GM19035 (cell line): ENCODE data around the gene RAG1.
"Not testable (repeated sequence)": the region's sequence is repeated elsewhere in the genome, so short reads cannot be mapped to it uniquely, and the experiment has no call there.

Experiments used
- ATAC-seq: cut with Tn5 transposase; IDR thresholded peaks from one replicate; pipeline ENCODE4 v1.9.1; 2021; ENCODE audit not compliant: unreplicated experiment

The RAG1 gene

DNA sequence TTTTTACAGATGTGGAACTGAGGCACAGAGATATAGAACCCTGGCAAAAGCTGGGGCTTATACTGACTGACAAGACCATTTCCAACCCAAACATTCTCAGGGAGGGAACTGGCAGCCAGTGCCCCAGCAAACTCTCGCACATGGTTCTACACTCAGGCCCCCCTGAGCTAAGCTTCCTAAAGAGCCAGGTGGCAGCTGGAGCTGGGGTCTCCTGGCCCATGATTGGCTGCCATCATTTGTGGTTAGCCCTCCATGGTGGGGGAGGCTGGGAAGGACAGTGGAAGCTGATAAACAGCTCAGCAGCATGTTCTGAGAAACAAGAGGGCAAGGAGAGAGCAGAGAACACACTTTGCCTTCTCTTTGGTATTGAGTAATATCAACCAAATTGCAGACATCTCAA, at the start of gene RAG1:
Gene RAG1 (plus strand): TSS at position 314 of the 400 bp plus-strand sequence. CDS start 5,298 bp downstream, outside the sequence.
- ATAC-seq = no peak

DNA sequence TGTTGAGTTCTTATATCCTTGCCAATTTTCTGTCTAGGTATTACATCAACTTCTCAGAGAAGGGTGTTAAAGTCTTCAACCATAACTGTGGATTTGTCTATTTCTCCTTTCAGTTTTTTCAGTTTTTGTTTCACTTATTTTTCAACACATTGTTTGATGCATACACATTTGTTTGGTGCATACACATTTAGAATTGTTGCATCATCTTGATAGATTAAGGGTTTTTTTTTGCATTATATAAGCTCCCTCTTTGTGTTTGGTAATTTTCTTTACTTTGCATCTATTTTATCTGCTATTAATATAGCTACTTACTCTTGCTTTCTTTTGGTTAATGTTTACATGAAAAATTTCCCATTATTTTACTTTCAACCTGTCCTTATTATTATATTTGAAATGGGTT, 37.0 kb upstream of the RAG1 start:
- ATAC-seq = no peak

DNA sequence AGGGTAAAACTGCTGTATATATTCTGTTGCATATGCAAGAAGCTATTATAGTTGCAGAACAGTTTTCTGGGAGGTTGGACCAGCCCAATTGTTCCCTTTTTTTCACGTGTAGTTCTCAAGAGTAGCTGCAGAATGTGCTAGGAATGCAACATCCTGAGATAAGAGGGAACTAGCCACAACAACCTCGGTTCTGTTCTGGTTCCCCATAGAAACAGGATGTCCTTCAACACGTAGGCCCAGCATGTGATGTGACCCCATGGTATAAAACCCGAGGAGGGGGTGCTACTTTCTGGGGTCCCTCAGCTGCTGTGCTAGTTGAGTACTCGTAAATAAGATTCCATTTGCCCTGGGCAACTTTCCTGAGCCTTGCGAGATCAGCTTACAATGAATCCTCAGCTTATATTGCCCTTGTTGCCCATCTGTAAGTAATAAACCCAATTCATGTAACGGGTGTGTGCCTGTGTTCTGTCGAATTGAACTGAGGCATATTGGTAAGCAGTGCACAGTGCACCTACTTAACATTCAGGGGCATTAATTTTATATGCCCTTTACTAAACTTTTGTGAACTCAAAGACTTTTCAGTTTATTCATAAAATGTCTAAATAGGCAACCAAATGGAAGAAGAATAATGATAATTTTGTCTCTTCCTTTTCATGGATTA, 34.7 kb upstream of the RAG1 start:
- no peak for ATAC-seq

DNA sequence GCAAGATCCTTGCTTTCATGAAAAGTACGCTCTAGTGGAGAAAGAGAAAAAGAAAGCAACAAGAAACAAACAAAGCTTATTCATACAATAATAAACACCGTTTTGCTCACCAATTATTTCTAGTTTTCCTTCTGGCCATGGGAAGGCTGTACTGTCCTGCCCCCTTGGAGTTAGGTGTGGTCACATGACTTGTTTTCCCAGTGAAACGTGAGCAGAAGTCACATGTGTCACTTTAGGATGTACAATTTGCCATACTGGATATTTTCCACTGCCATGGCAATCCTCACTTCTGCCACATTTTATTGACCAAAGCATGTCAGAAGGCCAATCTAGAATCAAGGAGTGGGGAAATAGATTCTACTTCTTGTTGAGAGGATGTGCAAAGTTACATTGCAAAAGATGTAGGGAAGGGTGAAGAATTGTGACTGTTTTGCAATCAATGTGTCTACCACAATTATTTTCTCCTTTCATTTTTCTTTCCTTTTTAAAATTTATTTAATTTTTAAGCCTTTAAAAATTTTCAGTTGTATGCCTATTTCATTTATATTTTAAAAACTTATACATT, 33.4 kb upstream of the RAG1 start:
- ATAC-seq = no peak

DNA sequence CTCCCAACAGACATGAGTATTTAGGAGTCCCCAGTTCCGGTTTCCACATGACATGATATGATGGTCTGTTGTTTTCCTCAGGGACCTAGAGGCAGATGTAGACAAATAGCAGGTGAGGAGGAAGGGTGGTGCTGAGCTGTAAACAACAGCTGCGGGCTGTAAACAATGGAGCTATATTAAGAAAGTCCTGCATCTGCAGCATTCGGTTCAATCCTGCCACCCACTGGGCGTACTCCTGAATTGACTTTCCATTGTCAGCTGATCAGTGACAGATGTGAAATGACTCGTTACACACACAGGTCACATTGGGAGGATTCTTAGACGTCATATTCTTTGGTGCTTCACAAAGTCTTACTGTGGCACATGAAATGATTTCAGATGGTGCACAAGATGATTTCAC, 26.8 kb upstream of the RAG1 start:
- peak; percentile 98 for ATAC-seq

DNA sequence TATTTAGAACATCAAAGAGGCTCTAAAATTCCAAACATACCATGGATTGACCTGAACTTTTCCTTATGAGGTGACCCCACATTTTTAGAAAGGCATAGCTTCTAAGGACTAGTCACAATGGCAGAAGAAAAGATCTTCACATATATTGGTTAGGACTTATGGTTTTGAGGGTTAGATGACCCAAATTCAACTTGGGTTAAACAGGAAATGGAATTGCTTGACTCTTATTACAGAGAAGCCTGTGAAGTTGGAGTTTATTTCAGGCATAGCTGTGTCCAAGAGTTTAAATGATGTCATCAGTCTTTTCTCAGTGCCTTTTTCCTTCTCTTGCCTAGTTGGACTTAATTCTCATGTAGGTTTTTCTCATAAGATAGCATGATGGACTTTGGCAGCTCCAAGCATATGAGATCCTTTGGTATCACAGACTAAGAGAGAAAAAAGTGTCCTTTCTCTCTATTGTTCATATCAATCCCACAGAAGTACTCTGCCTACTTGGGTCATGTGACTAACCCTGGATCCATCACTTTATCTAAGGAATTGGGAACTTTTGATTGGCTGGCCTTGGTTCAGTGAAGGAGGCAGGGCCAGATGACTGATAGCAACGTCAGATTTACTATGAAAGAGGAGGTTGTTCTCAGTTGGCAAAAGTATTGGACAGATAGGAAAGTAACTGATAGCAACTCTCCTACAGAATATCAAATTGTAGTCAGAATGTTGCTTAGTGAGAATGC, 17.3 kb upstream of the RAG1 start:
- no peak for ATAC-seq

DNA sequence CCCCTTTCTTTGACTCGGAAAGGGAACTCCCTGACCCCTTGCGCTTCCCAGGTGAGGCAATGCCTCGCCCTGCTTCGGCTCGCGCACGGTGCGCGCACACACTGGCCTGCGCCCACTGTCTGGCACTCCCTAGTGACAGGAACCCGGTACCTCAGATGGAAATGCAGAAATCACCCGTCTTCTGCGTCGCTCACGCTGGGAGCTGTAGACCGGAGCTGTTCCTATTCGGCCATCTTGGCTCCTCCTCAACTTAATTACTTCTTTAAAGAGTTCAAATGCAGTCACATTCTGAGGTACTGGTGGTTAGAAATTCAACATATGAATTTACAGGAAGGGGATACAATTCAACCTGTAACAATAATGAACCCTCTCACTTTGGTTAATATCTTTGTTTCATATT, 10.4 kb upstream of the RAG1 start:
- ATAC-seq = not testable (repeated sequence)

DNA sequence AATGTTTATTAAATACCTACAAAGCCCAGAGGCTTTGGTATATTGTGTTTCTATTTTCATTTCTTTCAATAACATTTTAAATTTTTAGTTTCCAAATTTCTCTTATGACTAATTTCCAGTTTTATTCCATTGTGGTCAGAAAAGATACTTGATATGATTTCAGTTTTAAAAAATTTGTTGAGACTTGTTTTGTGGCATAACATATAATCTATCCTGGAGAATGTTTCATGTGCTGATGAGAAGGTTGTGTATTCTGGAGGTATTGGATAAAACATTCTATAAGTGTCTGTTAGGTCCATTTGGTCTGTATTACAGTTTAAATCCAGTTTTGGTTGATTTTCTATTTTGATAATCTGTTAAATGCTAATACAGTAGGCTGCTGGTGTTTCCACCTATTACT, 9.8 kb upstream of the RAG1 start:
- ATAC-seq = no peak

DNA sequence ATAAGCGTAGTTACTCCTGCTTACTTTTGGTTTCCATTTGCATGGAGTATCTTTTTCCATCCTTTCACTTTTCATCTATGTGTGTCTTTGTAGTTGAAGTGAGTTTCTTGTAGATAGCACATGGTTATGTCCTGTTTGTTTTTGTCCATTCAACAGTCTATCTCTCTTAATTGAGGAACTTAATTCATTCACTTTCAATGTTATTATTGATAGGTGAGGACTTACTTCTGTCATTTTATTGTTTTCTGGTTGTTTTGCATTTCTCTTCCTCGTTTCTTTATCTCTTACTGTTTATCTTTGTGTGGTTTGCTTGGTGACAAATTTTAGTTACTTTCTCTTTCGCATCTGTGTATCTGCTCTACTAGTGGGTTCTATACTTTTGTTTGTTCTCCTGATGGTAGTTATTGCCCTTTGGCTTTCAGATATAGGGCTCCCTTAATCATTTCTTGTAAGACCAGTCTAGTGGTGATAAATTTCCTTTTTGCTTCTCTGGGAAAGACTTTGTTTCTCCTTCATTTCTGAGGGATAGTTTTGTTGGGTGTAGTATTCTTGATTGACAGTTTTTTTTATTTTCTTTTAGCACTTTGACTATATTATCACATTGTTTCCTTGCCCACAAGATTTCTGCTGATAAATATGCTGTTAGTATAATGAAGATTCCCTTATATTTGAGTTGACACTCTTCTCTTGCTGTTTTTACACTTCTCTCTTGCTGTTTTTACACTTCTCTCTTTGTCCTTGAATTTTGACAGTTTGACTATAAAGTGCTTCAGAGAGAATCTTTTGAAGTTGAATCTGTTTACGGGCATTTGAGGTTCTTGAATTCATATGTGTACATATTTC, 9.0 kb upstream of the RAG1 start:
- peak; percentile 91 for ATAC-seq

DNA sequence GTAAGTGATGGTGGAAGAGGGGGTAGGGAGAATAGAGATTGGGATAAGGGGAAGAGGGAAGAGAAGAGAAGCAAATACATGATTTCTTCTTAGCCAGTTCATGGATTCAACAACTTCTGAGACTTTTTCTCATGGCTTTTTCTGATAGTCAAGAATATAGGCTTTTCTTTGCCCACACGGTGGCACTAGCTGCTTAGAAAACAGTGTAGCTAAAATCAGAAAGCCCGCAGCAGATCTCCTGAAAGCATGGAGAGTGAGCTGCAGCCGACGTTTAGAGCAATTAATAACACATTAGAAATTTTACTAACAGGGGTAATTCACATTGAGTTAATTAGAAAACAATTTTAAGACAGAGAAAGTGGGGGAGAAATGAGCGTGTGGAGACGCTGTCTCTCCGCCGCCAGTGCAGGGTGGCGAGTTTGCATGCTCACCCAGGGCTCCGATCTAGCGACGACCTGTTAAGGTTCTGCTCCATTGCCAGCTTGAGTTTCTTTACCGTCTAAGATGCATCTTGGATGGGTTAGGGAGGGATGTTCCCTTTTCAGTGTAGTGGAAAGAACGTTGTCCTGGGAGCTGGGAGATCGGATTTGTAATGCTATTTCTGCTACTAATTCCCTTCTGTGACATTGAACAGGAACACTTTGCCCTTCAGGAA, 3.3 kb upstream of the RAG1 start:
- ATAC-seq = peak; percentile 69

DNA sequence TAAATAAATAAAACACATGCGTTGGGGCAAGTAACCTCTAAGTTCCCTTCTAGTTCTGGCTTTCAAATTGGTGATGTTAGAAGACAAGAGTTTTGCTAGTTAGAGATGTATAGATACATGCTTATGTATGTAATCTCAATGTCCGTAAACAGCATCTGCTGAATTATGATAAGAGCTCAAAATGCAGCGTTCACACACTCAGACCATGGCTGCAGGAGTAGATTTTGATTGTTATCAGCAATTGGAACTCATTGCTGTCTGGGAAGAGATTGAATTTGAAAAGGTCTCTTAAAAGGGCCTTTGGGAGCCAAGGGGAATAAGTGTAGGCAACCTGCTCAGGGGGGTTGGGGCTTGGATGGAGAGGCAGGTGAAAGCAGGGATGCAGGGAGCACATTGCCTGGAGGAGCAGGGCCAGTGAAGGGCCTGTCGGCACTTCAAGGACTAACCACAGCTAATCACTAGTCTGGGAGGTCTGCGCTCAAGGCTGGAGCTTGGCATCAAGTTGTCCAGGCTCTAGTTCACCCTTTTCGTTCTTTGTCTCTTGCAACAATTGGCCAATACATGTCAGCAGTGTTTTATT, 2.7 kb upstream of the RAG1 start:
- no peak for ATAC-seq

DNA sequence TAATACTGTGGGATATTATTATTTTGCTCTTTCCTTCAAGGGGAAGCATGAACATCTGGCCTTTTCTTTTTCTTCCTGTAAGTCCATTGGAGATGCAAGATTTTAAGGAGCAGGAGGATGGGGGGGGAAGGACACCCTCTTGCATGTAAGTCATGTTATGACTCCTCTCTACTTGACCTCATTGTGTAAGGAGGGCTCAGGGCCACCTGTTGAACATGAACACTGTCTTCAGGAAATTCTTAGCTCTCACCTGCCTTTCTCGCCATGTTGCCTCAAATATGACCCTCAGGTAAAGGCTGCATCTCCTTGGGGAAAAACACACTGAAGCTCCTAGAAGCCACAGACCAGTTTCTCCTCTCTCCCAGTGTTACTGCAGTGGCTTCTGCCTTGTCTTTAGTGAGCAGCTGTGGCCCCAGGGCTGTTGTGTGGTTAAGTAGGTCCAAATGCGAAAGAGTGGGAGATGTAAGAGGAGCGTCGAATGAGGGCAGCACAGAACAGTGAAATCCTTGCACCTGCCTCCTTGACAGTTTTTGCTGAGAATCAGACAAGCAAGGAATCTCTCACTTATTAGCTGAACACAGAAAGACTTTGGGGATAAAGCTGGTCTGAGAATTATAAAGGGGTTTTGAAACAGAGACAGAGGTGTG, 1.3 kb upstream of the RAG1 start:
- ATAC-seq = no peak

DNA sequence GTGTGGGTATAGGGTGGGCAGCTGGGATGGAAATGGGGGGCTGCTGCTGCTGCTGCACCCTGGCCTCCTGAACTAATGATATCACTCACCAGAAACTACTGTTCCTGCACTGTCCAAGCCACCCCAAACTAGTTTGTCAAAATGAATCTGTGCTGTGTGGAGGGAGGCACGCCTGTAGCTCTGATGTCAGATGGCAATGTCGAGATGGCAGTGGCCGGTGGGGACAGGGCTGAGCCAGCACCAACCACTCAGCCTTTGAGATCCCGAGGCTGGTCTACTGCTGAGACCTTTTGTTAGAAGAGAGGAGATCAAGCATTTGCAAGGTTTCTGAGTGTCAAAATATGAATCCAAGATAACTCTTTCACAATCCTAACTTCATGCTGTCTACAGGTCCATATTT, 1.3 kb downstream of the RAG1 start:
- no peak for ATAC-seq

DNA sequence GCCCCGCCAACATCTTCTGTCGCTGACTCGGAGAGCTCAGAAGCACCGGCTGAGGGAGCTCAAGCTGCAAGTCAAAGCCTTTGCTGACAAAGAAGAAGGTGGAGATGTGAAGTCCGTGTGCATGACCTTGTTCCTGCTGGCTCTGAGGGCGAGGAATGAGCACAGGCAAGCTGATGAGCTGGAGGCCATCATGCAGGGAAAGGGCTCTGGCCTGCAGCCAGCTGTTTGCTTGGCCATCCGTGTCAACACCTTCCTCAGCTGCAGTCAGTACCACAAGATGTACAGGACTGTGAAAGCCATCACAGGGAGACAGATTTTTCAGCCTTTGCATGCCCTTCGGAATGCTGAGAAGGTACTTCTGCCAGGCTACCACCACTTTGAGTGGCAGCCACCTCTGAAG, 6.7 kb downstream of the RAG1 start:
- no peak for ATAC-seq

DNA sequence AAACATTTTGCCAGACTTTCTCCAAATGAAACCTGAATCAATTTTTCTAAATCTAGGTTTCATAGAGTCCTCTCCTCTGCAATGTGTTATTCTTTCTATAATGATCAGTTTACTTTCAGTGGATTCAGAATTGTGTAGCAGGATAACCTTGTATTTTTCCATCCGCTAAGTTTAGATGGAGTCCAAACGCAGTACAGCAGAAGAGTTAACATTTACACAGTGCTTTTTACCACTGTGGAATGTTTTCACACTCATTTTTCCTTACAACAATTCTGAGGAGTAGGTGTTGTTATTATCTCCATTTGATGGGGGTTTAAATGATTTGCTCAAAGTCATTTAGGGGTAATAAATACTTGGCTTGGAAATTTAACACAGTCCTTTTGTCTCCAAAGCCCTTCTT, 9.6 kb downstream of the RAG1 start:
- ATAC-seq = no peak

DNA sequence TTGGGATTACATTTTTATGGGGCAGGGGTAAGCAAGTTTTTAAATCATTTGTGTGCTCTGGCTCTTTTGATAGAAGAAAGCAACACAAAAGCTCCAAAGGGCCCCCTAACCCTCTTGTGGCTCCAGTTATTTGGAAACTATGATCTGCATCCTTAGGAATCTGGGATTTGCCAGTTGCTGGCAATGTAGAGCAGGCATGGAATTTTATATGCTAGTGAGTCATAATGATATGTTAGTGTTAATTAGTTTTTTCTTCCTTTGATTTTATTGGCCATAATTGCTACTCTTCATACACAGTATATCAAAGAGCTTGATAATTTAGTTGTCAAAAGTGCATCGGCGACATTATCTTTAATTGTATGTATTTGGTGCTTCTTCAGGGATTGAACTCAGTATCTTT, 10.1 kb downstream of the RAG1 start:
- ATAC-seq = no peak

DNA sequence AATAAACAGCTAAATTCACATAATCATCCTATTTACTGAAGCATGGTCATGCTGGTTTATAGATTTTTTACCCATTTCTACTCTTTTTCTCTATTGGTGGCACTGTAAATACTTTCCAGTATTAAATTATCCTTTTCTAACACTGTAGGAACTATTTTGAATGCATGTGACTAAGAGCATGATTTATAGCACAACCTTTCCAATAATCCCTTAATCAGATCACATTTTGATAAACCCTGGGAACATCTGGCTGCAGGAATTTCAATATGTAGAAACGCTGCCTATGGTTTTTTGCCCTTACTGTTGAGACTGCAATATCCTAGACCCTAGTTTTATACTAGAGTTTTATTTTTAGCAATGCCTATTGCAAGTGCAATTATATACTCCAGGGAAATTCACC, 10.7 kb downstream of the RAG1 start:
- no peak for ATAC-seq

DNA sequence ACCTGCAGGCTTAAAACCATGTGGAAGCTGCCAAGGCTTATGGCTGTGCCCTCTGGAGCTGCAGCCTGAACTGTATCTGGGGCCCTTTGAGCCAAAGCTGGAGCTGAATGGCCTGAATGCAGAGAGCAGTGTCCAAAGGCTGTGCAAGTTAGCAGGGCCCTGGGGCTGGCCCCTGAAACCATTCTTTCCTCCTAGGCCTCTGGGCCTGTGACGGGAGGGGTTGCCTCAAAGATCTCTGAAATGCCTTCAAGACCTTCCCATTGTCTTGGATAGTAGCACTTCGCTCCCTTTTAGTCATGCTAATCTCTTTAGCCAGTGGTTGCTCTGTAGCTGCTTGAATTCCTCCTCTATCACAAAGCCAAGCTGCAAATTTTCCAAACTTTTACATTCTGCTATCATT, 13.7 kb downstream of the RAG1 start:
- ATAC-seq = no peak

DNA sequence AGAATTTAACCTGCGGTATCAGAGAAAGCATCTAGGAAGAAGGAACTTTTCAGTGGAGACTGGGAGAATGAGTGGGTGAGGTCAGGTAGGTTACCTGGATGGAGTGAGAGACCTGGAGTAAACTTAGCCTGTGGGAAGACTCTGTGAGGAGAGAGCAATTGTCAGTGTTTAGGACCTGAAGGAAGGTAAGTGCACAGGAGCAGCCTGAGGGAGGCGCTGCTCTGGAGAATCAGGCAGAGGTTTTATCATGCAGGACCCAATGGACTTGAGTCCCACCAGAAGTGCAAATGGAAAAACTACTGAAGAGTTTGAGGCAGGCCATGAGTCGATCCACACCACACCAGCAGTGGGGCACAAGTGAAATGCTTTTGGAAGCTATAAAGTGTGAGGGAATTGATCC, 15.9 kb downstream of the RAG1 start:
- ATAC-seq = no peak

DNA sequence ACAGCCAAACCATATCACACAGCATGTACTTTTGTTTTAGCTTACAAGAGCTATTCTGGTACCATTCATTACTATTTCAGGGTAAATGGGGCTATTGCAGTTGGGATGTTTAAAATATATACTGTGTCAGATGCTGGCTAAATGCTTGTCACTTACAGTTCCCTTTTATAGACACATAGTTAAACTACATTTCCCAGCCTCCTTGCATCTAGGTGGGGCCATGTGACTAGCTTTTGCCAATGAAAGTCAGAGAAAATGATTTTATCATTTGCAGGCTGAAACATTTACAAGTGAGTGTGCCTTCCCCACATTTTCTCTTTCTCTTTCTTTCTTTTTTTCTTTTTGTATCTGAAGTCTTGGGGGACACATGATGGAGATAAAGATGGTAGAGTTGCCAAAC, 18.7 kb downstream of the RAG1 start:
- peak; percentile 70 for ATAC-seq
